ENCODE data around the gene UCHL3. TPM values are rescaled to one million over a fixed set of nuclear protein-coding genes. Genes with fewer than 3 reads are reported as not detected.

The UCHL3 gene
- total RNA-seq, 2 experiments from 2014 or later = 16.0 to 17.7 TPM

DNA sequence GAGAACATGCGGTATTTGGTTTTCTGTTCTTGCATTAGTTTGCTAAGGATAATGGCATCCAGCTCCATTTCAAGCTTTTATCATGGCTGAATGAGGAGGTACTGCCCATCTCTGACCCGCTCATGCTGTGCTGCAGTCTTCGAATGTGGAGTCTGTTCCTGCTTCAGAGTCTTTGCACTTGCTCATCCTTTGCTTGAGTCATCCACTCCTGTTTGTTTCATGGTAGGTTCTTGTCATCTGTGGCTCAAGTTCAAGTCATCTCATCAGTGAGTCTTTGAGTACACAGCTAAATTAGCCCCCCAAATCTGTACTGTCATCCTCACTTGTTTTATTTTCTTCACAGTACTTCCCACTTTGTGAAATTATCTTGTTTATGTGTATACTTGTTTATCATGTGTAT, 5.4 kb downstream of the UCHL3 start:
- no peak for ATAC-seq (ENCODE audit: poor library complexity)
- intact Hi-C loops (cut with DNase I, micrococcal nuclease) = loop anchor here in 1 of 2 experiments (5.0 kb wide), 1 partner anchor 82 kb away; the partner anchor contains the start of gene LMO7
- peaks cover 15% of the 10 kb centered on the region for H3K4me1 ChIP-seq (ENCODE audit: insufficient read depth, low read length)
- Mint-ChIP-seq H3K36me3 (ENCODE audit: low read depth) (peaks cover 39% of the 10 kb centered on the region), H3K4me1 (ENCODE audit: low read depth) (peaks cover 74% of the 10 kb centered on the region), H3K27ac (no peak overlapping the region), H3K27me3 (no peaks in the 10 kb centered on the region), H3K9me3 (no peaks in the 10 kb centered on the region), H3K4me3 (no peak overlapping the region)
- DNase-seq = no peak
- H3K9me3 ChIP-seq (ENCODE audit: control insufficient read depth in 1 of 2, insufficient read depth in 1 of 2, low read length in 2 of 2) = no peaks in the 10 kb centered on the region
- ChIA-PET CTCF (interaction anchor here (1.0 to 1.8 kb wide), 2 partner anchors 25 to 72 kb away, joined by 4 read pairs; no protein-coding TSS in a partner anchor), POLR2A (no interaction called here)
- TF ChIP-seq, protein P1, sequence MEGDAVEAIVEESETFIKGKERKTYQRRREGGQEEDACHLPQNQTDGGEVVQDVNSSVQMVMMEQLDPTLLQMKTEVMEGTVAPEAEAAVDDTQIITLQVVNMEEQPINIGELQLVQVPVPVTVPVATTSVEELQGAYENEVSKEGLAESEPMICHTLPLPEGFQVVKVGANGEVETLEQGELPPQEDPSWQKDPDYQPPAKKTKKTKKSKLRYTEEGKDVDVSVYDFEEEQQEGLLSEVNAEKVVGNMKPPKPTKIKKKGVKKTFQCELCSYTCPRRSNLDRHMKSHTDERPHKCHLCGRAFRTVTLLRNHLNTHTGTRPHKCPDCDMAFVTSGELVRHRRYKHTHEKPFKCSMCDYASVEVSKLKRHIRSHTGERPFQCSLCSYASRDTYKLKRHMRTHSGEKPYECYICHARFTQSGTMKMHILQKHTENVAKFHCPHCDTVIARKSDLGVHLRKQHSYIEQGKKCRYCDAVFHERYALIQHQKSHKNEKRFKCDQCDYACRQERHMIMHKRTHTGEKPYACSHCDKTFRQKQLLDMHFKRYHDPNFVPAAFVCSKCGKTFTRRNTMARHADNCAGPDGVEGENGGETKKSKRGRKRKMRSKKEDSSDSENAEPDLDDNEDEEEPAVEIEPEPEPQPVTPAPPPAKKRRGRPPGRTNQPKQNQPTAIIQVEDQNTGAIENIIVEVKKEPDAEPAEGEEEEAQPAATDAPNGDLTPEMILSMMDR (IDR thresholded peaks at IDR 0.05) = no peak
- no peak overlapping the region for H3K4me3 ChIP-seq (ENCODE audit: low read length)
- H3K36me3 ChIP-seq (ENCODE audit: insufficient read depth, low read length) = peaks cover 16% of the 10 kb centered on the region
- no peak overlapping the region for H3K27ac ChIP-seq (ENCODE audit: low read depth in 1 of 2, low read length in 2 of 2)
- H3K27me3 ChIP-seq (ENCODE audit: control insufficient read depth in 1 of 2, insufficient read depth in 2 of 2, low read length in 2 of 2) = no peaks in the 10 kb centered on the region

DNA sequence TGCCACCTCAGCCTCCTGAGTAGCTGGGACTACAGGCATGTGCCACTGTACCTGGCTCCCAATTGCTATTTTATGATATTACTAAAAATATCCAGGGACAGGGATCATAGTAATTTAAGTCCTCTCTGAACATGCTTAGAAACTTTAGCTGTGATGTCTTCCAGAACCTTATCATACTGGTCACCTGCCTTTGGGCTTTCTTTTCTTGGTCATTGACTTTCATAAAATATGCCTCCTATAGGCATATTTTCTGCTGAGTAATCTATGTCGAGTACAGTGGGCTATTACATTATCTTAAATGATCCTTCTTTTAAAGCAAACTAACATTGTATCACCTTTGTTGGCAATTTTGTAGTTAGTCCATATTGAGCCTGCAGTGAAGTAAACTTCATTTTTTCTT, 6.2 kb downstream of the UCHL3 start:
- Histone ChIP-seq H3K36me3 (ENCODE audit: insufficient read depth, low read length) (peaks cover 19% of the 10 kb centered on the region), H3K4me1 (ENCODE audit: insufficient read depth, low read length) (peaks cover 7% of the 10 kb centered on the region), H3K27me3 (ENCODE audit: control insufficient read depth in 1 of 2, insufficient read depth in 2 of 2, low read length in 2 of 2) (no peaks in the 10 kb centered on the region), H3K9me3 (ENCODE audit: control insufficient read depth in 1 of 2, insufficient read depth in 1 of 2, low read length in 2 of 2) (no peaks in the 10 kb centered on the region), H3K27ac (ENCODE audit: low read depth in 1 of 2, low read length in 2 of 2) (no peak overlapping the region), H3K4me3 (ENCODE audit: low read length) (no peak overlapping the region)
- ATAC-seq (ENCODE audit: poor library complexity) (no peak), DNase-seq (no peak)
- H3K27ac Mint-ChIP-seq = no peak overlapping the region
- intact Hi-C loops (cut with DNase I, micrococcal nuclease) = no loop called here
- CTCF ChIA-PET = interaction anchor here (1.8 kb wide), 1 partner anchor 25 kb away, joined by 4 read pairs; no protein-coding TSS in a partner anchor
- peaks cover 35% of the 10 kb centered on the region for H3K36me3 Mint-ChIP-seq (ENCODE audit: low read depth)
- POLR2A ChIA-PET = no interaction called here
- no peaks in the 10 kb centered on the region for H3K27me3 Mint-ChIP-seq
- TF ChIP-seq, protein P1 (IDR thresholded peaks at IDR 0.05) = no peak
- no peak overlapping the region for H3K4me3 Mint-ChIP-seq
- H3K9me3 Mint-ChIP-seq = no peaks in the 10 kb centered on the region
- peaks cover 69% of the 10 kb centered on the region for H3K4me1 Mint-ChIP-seq (ENCODE audit: low read depth)

DNA sequence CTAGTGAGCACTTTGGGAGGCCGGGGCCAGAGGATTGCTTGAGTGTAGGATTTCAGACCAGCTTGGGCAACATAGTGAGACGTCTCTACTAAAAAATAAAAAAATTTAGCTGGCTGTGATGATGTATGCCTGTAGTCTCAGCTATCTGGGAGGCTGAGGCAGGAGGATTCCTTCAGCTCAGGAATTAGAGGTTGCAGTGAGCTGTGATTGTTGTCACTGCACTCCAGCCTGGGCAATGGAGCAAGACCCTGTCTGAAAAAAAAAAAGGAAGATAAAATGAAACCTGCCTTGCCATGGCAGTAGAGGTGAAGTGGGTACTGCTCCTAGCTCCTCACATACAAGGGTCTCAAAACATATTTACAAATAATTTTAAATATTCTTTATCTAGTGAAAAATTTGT, 7.4 kb downstream of the UCHL3 start:
- Mint-ChIP-seq H3K27me3 (no peaks in the 10 kb centered on the region), H3K36me3 (ENCODE audit: low read depth) (peaks cover 37% of the 10 kb centered on the region), H3K4me3 (no peak overlapping the region), H3K4me1 (ENCODE audit: low read depth) (peaks cover 60% of the 10 kb centered on the region), H3K27ac (no peak overlapping the region), H3K9me3 (no peaks in the 10 kb centered on the region)
- POLR2A ChIA-PET = interaction anchor here (1.0 to 1.3 kb wide), 3 partner anchors 19 to 1469 kb away, joined by 3 to 5 read pairs (median 4); partner anchors contain the start of gene COMMD6
- Histone ChIP-seq H3K36me3 (ENCODE audit: insufficient read depth, low read length) (peaks cover 24% of the 10 kb centered on the region), H3K4me3 (ENCODE audit: low read length) (no peak overlapping the region), H3K27me3 (ENCODE audit: control insufficient read depth in 1 of 2, insufficient read depth in 2 of 2, low read length in 2 of 2) (no peaks in the 10 kb centered on the region), H3K27ac (ENCODE audit: low read depth in 1 of 2, low read length in 2 of 2) (no peak overlapping the region), H3K9me3 (ENCODE audit: control insufficient read depth in 1 of 2, insufficient read depth in 1 of 2, low read length in 2 of 2) (no peaks in the 10 kb centered on the region), H3K4me1 (ENCODE audit: insufficient read depth, low read length) (peaks cover 4% of the 10 kb centered on the region)
- CTCF ChIA-PET = no interaction called here
- ATAC-seq (ENCODE audit: poor library complexity) (no peak), DNase-seq (no peak)
- intact Hi-C loops (cut with DNase I, micrococcal nuclease) = no loop called here
- TF ChIP-seq, protein P1 (IDR thresholded peaks at IDR 0.05) = no peak
